ENCODE results near the gene ZFP69.

GRCh38 chr1:40532844-40533424, 55.8 kb downstream of the ZFP69 start:
- no peak for TF ChIP-seq POLR2A (IDR thresholded peaks at IDR 0.05)
- no peak for TF ChIP-seq CTCF (IDR thresholded peaks at IDR 0.05)
- no peak for TF ChIP-seq EP300 (IDR thresholded peaks at IDR 0.05)
